ENCODE measurements around the gene RYR2.

GRCh38 chr1:237492359-237492758, 450.4 kb downstream of the RYR2 start:
- no peak for TF ChIP-seq EZH2 (IDR thresholded peaks at IDR 0.05; ENCODE audit: borderline replicate concordance)
- TF ChIP-seq, protein P1, sequence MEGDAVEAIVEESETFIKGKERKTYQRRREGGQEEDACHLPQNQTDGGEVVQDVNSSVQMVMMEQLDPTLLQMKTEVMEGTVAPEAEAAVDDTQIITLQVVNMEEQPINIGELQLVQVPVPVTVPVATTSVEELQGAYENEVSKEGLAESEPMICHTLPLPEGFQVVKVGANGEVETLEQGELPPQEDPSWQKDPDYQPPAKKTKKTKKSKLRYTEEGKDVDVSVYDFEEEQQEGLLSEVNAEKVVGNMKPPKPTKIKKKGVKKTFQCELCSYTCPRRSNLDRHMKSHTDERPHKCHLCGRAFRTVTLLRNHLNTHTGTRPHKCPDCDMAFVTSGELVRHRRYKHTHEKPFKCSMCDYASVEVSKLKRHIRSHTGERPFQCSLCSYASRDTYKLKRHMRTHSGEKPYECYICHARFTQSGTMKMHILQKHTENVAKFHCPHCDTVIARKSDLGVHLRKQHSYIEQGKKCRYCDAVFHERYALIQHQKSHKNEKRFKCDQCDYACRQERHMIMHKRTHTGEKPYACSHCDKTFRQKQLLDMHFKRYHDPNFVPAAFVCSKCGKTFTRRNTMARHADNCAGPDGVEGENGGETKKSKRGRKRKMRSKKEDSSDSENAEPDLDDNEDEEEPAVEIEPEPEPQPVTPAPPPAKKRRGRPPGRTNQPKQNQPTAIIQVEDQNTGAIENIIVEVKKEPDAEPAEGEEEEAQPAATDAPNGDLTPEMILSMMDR (IDR thresholded peaks at IDR 0.05; ENCODE audit: poor library complexity): no peak
- no peak for TF ChIP-seq EZH2phosphoT487 (IDR thresholded peaks at IDR 0.05; ENCODE audit: low read depth, severe bottlenecking, unreplicated experiment)

Data from hepatocyte (in vitro differentiated cells).